Hippocampal formation (tissue), 2 donors: ENCODE results near the gene FANCG.

ENCODE experiments used
- DNase-seq, 2 donors: peaks; one replicate each; lab custom pipeline; 2025; lab: John Stamatoyannopoulos, UW

Gene FANCG

GRCh38 chr9:35060548-35061207, 19.1 kb downstream of the FANCG start:
- no peak for DNase-seq

GRCh38 chr9:35059438-35059837, 20.3 kb downstream of the FANCG start:
- no peak for DNase-seq

GRCh38 chr9:35057271-35057620, 22.5 kb downstream of the FANCG start:
- no peak for DNase-seq

- DNase-seq = no peak
Measured at GRCh38 chr9:35056571-35057270, 23.0 kb downstream of the FANCG start.

- no peak for DNase-seq
Measured at GRCh38 chr9:35054871-35055644, 24.7 kb downstream of the FANCG start.

GRCh38 chr9:35054185-35054835, 25.4 kb downstream of the FANCG start:
- DNase-seq = no peak

- peak in 1 of 2 donors; percentile 1 for DNase-seq
Measured at GRCh38 chr9:35051069-35051967, 28.4 kb downstream of the FANCG start.

GRCh38 chr9:35048511-35048910, 31.2 kb downstream of the FANCG start:
- no peak for DNase-seq

- no peak for DNase-seq
Measured at GRCh38 chr9:35044071-35044470, 35.7 kb downstream of the FANCG start.

GRCh38 chr9:35042891-35043545, 36.7 kb downstream of the FANCG start:
- no peak for DNase-seq

- no peak for DNase-seq
Measured at GRCh38 chr9:35042081-35042604, 37.6 kb downstream of the FANCG start.

GRCh38 chr9:35035851-35036701, 43.7 kb downstream of the FANCG start:
- no peak for DNase-seq

- no peak for DNase-seq
Measured at GRCh38 chr9:35033101-35033500, 46.6 kb downstream of the FANCG start.

- no peak for DNase-seq
Measured at GRCh38 chr9:35029852-35030251, 49.9 kb downstream of the FANCG start.

- DNase-seq = no peak
Measured at GRCh38 chr9:35029241-35029640, 50.5 kb downstream of the FANCG start.

- DNase-seq = no peak
Measured at GRCh38 chr9:35028341-35028740, 51.4 kb downstream of the FANCG start.

- no peak for DNase-seq
Measured at GRCh38 chr9:35027860-35028259, 51.9 kb downstream of the FANCG start.

- no peak for DNase-seq
Measured at GRCh38 chr9:35027374-35027773, 52.4 kb downstream of the FANCG start.

- DNase-seq = no peak
Measured at GRCh38 chr9:35026671-35027070, 53.1 kb downstream of the FANCG start.
